Right lobe of liver (tissue), 4 donors: ENCODE results near the gene PAK6.

Experiments
- CTCF ChIP-seq, 4 donors: fragments of 200-600 bp in 3 of 4; fragments of 450-650 bp in 1 of 4; IDR thresholded peaks; one replicate each; pipeline versions ENCODE4 v1.5.1 to v1.8.0; 2016 to 2022; ENCODE audit warnings: antibody characterized with exemption in 4 of 4, mild to moderate bottlenecking in 2 of 4
- POLR2A ChIP-seq: fragments of 450-650 bp; IDR thresholded peaks from one replicate; pipeline ENCODE4 v1.6.1; 2017; ENCODE audit warnings: antibody characterized with exemption, mild to moderate bottlenecking
- donor health status: DM: no; HTN: no; CAD: no.
- donor health status: DM: no; HTN: no; CAD: no.
- donor health status: DM: no; HTN: yes; CAD: no.

GRCh38 chr15:40320409-40320808, 81.5 kb downstream of the PAK6 start:
- TF ChIP-seq CTCF (IDR thresholded peaks at IDR 0.05) (no peak), POLR2A (no peak)
